Pancreas (tissue), 10 donors: ENCODE measurements around the gene GALNT10. TPM values are rescaled to one million over a fixed set of nuclear protein-coding genes. Genes with fewer than 3 reads are reported as not detected.

Source experiments
- ATAC-seq, 4 donors: fragments of 200-7000 bp; cut with Tn5 transposase; one replicate each; pipeline versions ENCODE4 v1.8.0 to v1.9.1; 2020; ENCODE audit warnings: mild to moderate bottlenecking in 4 of 4, moderate library complexity in 4 of 4
- DNase-seq, 6 donors: peaks; one replicate each; pipeline ENCODE4 v3.0.0-alpha.2; 2020
- FAIRE-seq: peaks from 2 replicates; lab custom pipeline; 2012; peaks lifted over from hg19 to GRCh38; lab: Jason Lieb, UNC
- H3K27ac ChIP-seq, 4 donors: fragments of 200-600 bp; sonication (generic); 1 replicate in 3 of 4; 2 replicates in 1 of 4; pipeline versions ENCODE4 v1.5.0 to v1.8.0; 2020
- H3K27me3 ChIP-seq, 4 donors: fragments of 200-600 bp; one replicate each; pipeline ENCODE4 v1.8.0; 2021
- H3K36me3 ChIP-seq, 3 donors: fragments of 200-600 bp; sonication (generic) in 1 of 3; one replicate each; pipeline versions ENCODE4 v1.5.0 to v1.8.0; 2020 to 2021
- H3K4me1 ChIP-seq, 3 donors: fragments of 200-600 bp; one replicate each; pipeline ENCODE4 v1.8.0; 2021
- H3K4me3 ChIP-seq, 4 donors: fragments of 200-600 bp; sonication (generic) in 2 of 4; one replicate each; pipeline versions ENCODE4 v1.5.0 to v1.8.0; 2020 to 2021
- H3K9me3 ChIP-seq, 4 donors: fragments of 200-600 bp; one replicate each; pipeline ENCODE4 v1.8.0; 2021
- WGBS, 2 donors: extraction: QIAGEN DNeasy Blood & Tissue Kit; methylation state at CpG; one replicate each; pipeline ENCODE4 v1.1.7; 2013; 5-methylcytosine and 5-hydroxymethylcytosine counted together
- intact Hi-C, 3 donors: fragments of 100-400 bp; cut with DNase I; formaldehyde crosslinking; loops; one replicate each; pipeline versions ENCODE4 v1.11.1 to v1.14.2; 2022
- polyA plus RNA-seq, 2 donors: library from polyadenylated mRNA; stranded (reverse); fragments of 200-250 nt; gene quantifications; one replicate each; pipeline ENCODE4 v1.2.3, GENCODE V29; 2013
- total RNA-seq, 6 donors: library from RNA; stranded (reverse); fragmentation: NEBNext Ultra II Directional in 4 of 6; extraction: Animal tissue kit (Norgen Biotek cat#: 25700) in 4 of 6; gene quantifications; one replicate each; pipeline versions ENCODE4 v1.2.1 to v1.2.4, GENCODE V29; 2021 to 2023
- TF ChIP-seq, protein P1 (sequence below), 4 donors: fragments of 200-600 bp; sonication (generic) in 3 of 4; IDR thresholded peaks; one replicate each; pipeline versions ENCODE4 v1.5.0 to v1.8.0; 2021; ENCODE audit warnings: antibody characterized with exemption in 4 of 4
- donor health status: healthy with polysubstance abuse.
- donor health status: DM: no; HTN: no; CAD: no; lungs with moderate emphysema.
- donor health status: DM: no; HTN: no; CAD: no.
- donor health status: control.
- donor health status: control.
- donor health status: Bipolar disorder and iron deficiency.
- donor health status: DM: yes; HTN: yes; CAD: no.
- donor health status: DM: no; HTN: no; CAD: no.
- donor health status: DM: no; HTN: no; CAD: no.
- donor health status: DM: yes; HTN: yes; CAD: no.

GALNT10 gene
- total and polyA plus RNA-seq, 8 donors = 4.4 to 23.1 (median 13.4) TPM

DNA sequence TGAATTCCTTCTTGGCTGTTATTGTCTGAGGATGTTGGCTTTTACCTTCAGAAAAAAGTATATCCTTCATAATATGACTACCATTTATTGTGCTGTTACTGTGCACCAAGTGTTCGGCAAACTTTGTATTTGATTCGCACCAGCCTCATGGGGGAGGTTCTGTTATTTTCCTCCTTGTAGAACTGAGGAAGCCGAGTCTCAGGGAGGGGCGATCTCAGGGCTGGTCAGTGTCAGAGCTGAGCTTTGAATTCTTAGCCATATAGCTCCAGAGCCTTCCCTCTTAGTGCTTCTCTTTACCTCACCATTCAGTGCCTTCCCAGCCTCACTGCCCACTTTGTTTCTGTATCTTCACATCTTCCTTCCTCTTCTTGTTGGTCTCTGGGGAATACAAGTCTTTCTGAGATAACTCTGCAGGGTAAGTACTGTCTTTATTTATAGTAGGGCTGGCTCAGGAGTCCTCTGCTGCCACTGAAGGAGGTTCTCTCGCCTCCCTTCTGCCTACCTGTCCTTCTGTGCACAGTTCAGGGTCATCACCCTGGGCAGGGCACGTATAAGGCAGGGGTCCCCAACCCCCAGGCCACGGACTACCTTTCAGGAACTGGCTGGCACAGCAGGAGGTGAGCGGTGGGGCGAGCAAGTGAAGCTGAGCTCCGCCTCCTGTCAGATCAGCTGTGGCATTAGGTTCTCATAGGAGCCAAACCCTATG, 48.4 kb downstream of the GALNT10 start:
- TF ChIP-seq, protein P1, sequence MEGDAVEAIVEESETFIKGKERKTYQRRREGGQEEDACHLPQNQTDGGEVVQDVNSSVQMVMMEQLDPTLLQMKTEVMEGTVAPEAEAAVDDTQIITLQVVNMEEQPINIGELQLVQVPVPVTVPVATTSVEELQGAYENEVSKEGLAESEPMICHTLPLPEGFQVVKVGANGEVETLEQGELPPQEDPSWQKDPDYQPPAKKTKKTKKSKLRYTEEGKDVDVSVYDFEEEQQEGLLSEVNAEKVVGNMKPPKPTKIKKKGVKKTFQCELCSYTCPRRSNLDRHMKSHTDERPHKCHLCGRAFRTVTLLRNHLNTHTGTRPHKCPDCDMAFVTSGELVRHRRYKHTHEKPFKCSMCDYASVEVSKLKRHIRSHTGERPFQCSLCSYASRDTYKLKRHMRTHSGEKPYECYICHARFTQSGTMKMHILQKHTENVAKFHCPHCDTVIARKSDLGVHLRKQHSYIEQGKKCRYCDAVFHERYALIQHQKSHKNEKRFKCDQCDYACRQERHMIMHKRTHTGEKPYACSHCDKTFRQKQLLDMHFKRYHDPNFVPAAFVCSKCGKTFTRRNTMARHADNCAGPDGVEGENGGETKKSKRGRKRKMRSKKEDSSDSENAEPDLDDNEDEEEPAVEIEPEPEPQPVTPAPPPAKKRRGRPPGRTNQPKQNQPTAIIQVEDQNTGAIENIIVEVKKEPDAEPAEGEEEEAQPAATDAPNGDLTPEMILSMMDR (IDR thresholded peaks at IDR 0.05) = no peak
- H3K27me3 ChIP-seq = no peaks in the 10 kb centered on the region
- intact Hi-C loops = no loop called here
- no peaks in the 10 kb centered on the region for H3K36me3 ChIP-seq
- no peak overlapping the region for H3K27ac ChIP-seq
- FAIRE-seq (no peak), DNase-seq (no peak), ATAC-seq (no peak)
- H3K4me3 ChIP-seq = no peak overlapping the region
- 78% methylated on average over 10 of the region's 10 CpGs for WGBS, 2 donors
- no peaks in the 10 kb centered on the region for H3K9me3 ChIP-seq
- H3K4me1 ChIP-seq = peaks cover 4 to 17% (median 12%) of the 10 kb centered on the region in 3 donors

DNA sequence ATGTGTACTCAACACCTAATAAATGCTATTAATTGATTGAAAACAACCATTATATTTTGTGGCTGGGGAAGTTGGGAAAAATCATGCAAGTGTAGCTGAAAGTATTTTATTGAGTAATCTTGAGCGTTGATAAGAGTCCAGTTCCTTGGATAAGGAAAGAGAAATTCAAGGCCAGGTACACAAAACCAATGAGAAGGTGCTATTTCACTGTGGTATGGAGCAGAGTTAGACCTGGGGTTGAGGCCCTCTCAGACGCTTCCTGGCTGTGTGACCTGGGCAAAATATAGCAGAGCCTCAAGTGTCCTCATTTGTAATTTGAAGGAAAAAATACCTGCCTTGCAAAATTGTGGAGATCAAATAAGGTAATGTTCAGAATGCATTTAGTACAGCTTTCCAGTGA, 50.1 kb downstream of the GALNT10 start:
- ATAC-seq (peak; percentile 63 to 94 (median 85)), FAIRE-seq (no peak), DNase-seq (no peak)
- Histone ChIP-seq H3K27ac (peak overlapping the region in 2 of 4 donors; percentile 30 to 43), H3K27me3 (no peaks in the 10 kb centered on the region), H3K4me3 (no peak overlapping the region), H3K4me1 (peaks cover 4 to 17% (median 12%) of the 10 kb centered on the region in 3 donors), H3K9me3 (no peaks in the 10 kb centered on the region), H3K36me3 (no peaks in the 10 kb centered on the region)
- intact Hi-C loops = no loop called here
- 34 to 36% methylated on average over 2 of the region's 2 CpGs for WGBS, 2 donors
- TF ChIP-seq, protein P1 (IDR thresholded peaks at IDR 0.05) = no peak

DNA sequence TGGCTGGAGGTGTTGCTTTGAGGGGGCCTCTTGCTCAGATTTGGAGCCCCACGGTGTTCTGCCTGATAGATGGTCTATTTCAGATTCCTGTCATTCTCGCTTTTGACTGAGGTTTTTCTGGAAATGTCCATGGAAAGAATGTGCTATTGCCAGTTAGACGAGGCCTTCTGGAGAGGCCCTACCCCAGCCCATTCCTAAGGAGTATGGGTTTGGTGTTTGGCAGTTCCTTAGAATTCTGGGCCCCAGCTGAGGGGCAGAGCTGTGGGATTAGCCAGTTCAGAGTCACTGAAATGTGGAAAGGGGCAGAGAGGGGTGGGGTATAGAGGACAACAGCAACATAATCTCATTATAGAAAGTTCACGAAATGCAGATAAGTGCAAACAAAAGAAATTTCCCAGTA, 50.5 kb downstream of the GALNT10 start:
- DNase-seq (no peak), FAIRE-seq (no peak), ATAC-seq (peak in 3 of 4 donors; percentile 8 to 35 (median 22))
- Histone ChIP-seq H3K27me3 (no peaks in the 10 kb centered on the region), H3K4me1 (peaks cover 4 to 17% (median 12%) of the 10 kb centered on the region in 3 donors), H3K9me3 (no peaks in the 10 kb centered on the region), H3K4me3 (no peak overlapping the region), H3K27ac (peak overlapping the region in 2 of 4 donors; percentile 30 to 43), H3K36me3 (no peaks in the 10 kb centered on the region)
- WGBS, 2 donors = 53 to 55% methylated on average over 4 of the region's 4 CpGs
- TF ChIP-seq, protein P1 (IDR thresholded peaks at IDR 0.05) = no peak
- intact Hi-C loops = no loop called here

DNA sequence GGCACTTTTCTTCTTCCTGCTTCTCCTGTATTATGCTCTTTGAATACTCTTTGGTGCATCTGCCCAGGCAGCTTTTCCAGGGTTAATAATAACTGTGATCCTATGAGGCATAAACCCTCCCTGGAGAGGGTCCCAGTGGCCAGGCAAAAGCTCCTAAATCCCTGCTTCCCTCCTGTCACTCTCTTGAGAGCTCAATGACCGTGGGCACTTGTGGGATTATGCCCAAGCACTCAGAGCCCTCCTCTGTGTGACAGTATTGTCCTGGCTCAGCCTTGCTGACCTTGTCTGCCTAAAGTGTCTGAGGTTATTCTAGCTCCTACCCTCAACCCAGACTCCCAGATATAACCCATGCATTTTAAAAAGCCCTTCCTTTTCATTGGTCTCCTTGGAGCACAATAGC, 51.9 kb downstream of the GALNT10 start:
- Histone ChIP-seq H3K4me1 (peaks cover 4 to 17% (median 12%) of the 10 kb centered on the region in 3 donors), H3K27me3 (no peaks in the 10 kb centered on the region)
- 82 to 85% methylated on average over 1 of the region's 1 CpG for WGBS, 2 donors

More for the DNA sequence above, 51.9 kb downstream of the GALNT10 start:
- intact Hi-C loops = no loop called here
- H3K36me3 ChIP-seq = no peaks in the 10 kb centered on the region
- TF ChIP-seq, protein P1 (IDR thresholded peaks at IDR 0.05) = no peak
- no peaks in the 10 kb centered on the region for H3K9me3 ChIP-seq
- H3K4me3 ChIP-seq = no peak overlapping the region
- ATAC-seq = no peak
- no peak overlapping the region for H3K27ac ChIP-seq
- no peak for FAIRE-seq
- no peak for DNase-seq
